B cell (primary cell): ENCODE results near the gene MRPL10. TPM values are rescaled to one million over a fixed set of nuclear protein-coding genes. Genes with fewer than 3 reads are reported as not detected.

Experiments used
- ATAC-seq: fragments of 200-7000 bp; cut with Tn5 transposase; one replicate; pipeline ENCODE4 v1.10.0; 2021; ENCODE audit warnings: low read depth, mild to moderate bottlenecking, moderate number of reproducible peaks, moderate library complexity
- CTCF ChIA-PET: fragments of 350-600 bp; sonication (Branson Sonifier 250); formaldehyde crosslinking; loops from one replicate; lab custom pipeline; 2021; ENCODE audit warnings: antibody characterized with exemption, inconsistent platforms; lab: Charles Lee
- POLR2A ChIA-PET: fragments of 350-600 bp; sonication (Branson Sonifier 250); formaldehyde crosslinking; loops from one replicate; lab custom pipeline; 2021; ENCODE audit warnings: antibody characterized with exemption; lab: Charles Lee
- DNase-seq: peaks from one replicate; pipeline ENCODE4 v3.0.0; 2013
- H2AFZ ChIP-seq: 2 replicates; pipeline ENCODE4 v1.6.1; 2012; ENCODE audit warnings: mild to moderate bottlenecking, low read depth, low read length; ENCODE audit not compliant: insufficient read depth, poor library complexity, severe bottlenecking
- H3K27ac ChIP-seq, 2 donors: 1 replicate in 1 of 2; 2 replicates in 1 of 2; pipeline ENCODE4 v1.5.1; 2012 to 2013; ENCODE audit warnings: low read length in 2 of 2, mild to moderate bottlenecking in 2 of 2, moderate library complexity in 1 of 2
- H3K27me3 ChIP-seq, 4 experiments: fragments of 200-600 bp in 1 of 4; sonication (generic) in 1 of 4; replicated peaks in 1 of 4; 1 replicate in 2 of 4; 2 replicates in 2 of 4; pipeline versions ENCODE4 v1.6.1 to v1.7.0; 2013 to 2016; ENCODE audit warnings: low read length in 3 of 4, mild to moderate bottlenecking in 2 of 4, mixed read lengths in 1 of 4, moderate library complexity in 1 of 4; ENCODE audit not compliant: insufficient read depth in 4 of 4, control insufficient read depth in 3 of 4; ENCODE audit errors: control extremely low read depth in 1 of 4
- H3K36me3 ChIP-seq, 2 experiments: replicated peaks in 1 of 2; 1 replicate in 1 of 2; 2 replicates in 1 of 2; pipeline versions ENCODE4 v1.6.1 to v1.7.1; 2013; ENCODE audit warnings: low read length in 1 of 2; ENCODE audit not compliant: insufficient read depth in 2 of 2, control insufficient read depth in 1 of 2; ENCODE audit errors: control extremely low read depth in 1 of 2, extremely low read depth in 1 of 2
- H3K4me1 ChIP-seq, 2 donors: fragments of 200-600 bp in 1 of 2; sonication (generic) in 1 of 2; 1 replicate in 1 of 2; 2 replicates in 1 of 2; pipeline versions ENCODE4 v1.5.1 to v1.6.1; 2013 to 2017; ENCODE audit warnings: low read length in 2 of 2; ENCODE audit not compliant: control insufficient read depth in 2 of 2, insufficient read depth in 2 of 2
- H3K4me2 ChIP-seq: replicated peaks from 2 replicates; pipeline ENCODE3; 2012; ENCODE audit warnings: mild to moderate bottlenecking, low read depth, low read length; ENCODE audit not compliant: poor library complexity, severe bottlenecking
- H3K4me3 ChIP-seq, 5 experiments: fragments of 200-600 bp in 1 of 5; sonication (generic) in 1 of 5; 1 replicate in 3 of 5; 2 replicates in 2 of 5; pipeline versions ENCODE4 v1.5.1 to v1.7.0; 2011 to 2016; ENCODE audit warnings: low read length in 4 of 5, mild to moderate bottlenecking in 4 of 5, low read depth in 2 of 5, control low read depth in 1 of 5, moderate library complexity in 1 of 5; ENCODE audit not compliant: insufficient read depth in 1 of 5; ENCODE audit errors: control extremely low read depth in 1 of 5, extremely low read depth in 1 of 5
- H3K79me2 ChIP-seq: fragments of 200-600 bp; sonication (generic); one replicate; pipeline ENCODE4 v1.6.0; 2016; ENCODE audit warnings: low read length; ENCODE audit not compliant: control insufficient read depth, insufficient read depth
- H3K9ac ChIP-seq: fragments of 200-600 bp; sonication (generic); 2 replicates; pipeline ENCODE4 v1.6.1; 2017; ENCODE audit warnings: mild to moderate bottlenecking, low read length, moderate library complexity
- H3K9me3 ChIP-seq, 3 donors: one replicate each; pipeline versions ENCODE4 v1.6.1 to v1.7.1; 2013; ENCODE audit warnings: low read length in 2 of 3; ENCODE audit not compliant: control insufficient read depth in 2 of 3, insufficient read depth in 1 of 3; ENCODE audit errors: control extremely low read depth in 1 of 3
- H4K20me1 ChIP-seq: 2 replicates; pipeline ENCODE4 v1.6.0; 2012; ENCODE audit warnings: mild to moderate bottlenecking, low read length; ENCODE audit not compliant: insufficient read depth, control insufficient read depth, poor library complexity, severe bottlenecking
- H3K27ac Mint-ChIP-seq: one replicate; pipeline ENCODE4 v1.8.0; 2021; ENCODE audit warnings: mixed read lengths
- H3K27me3 Mint-ChIP-seq: one replicate; pipeline ENCODE4 v1.8.0; 2021; ENCODE audit warnings: mixed read lengths
- H3K4me1 Mint-ChIP-seq: one replicate; pipeline ENCODE4 v1.8.0; 2021; ENCODE audit warnings: mixed read lengths
- H3K4me3 Mint-ChIP-seq: one replicate; pipeline ENCODE4 v1.8.0; 2021; ENCODE audit warnings: mixed read lengths
- H3K9me3 Mint-ChIP-seq: one replicate; pipeline ENCODE4 v1.8.0; 2022; ENCODE audit warnings: mixed read lengths; ENCODE audit not compliant: insufficient read depth
- CTCF ChIP-seq: fragments of 200-600 bp; IDR thresholded peaks from one replicate; pipeline ENCODE4 v1.8.0; 2022; ENCODE audit warnings: antibody characterized with exemption, mild to moderate bottlenecking
- EZH2 ChIP-seq: IDR thresholded peaks from 2 replicates; pipeline ENCODE4 v1.6.1; 2012; ENCODE audit warnings: borderline replicate concordance, low read depth, mild to moderate bottlenecking, moderate library complexity, low read length; ENCODE audit not compliant: insufficient read depth, poor library complexity, severe bottlenecking
- WGBS: methylation state at CpG from one replicate; pipeline ENCODE4 v1.1.5; 2013; ENCODE audit warnings: missing lambda C conversion rate; ENCODE audit not compliant: insufficient coverage; 5-methylcytosine and 5-hydroxymethylcytosine counted together
- intact Hi-C: fragments of 100-400 bp; cut with micrococcal nuclease; formaldehyde crosslinking; loops from one replicate; pipeline ENCODE4 v1.10.0; 2022
- polyA plus RNA-seq: library from polyadenylated mRNA; depleted of rRNA; stranded (reverse); fragments of >200 nt; gene quantifications from 2 replicates; pipeline ENCODE4 v1.2.3, GENCODE V29; 2012
- total RNA-seq, 2 donors: library from RNA; stranded (reverse); fragments of 120-200 nt in 1 of 2; gene quantifications; 1 replicate in 1 of 2; 2 replicates in 1 of 2; pipeline versions ENCODE4 v1.2.3 to v1.2.4, GENCODE V29; 2013 to 2022

The MRPL10 gene
- total and polyA plus RNA-seq, 2 donors (not counting 1 experiment from before 2014, with no cell fraction given): 34.8 to 39.4 TPM

- no peaks in the 10 kb centered on the region for H3K36me3 ChIP-seq
- POLR2A ChIA-PET: interaction anchor here (0.6 kb wide), 1 partner anchor 194 kb away, joined by 4 read pairs; no protein-coding TSS in a partner anchor
- no CpG with 5 or more reads among the region's 4 CpGs for WGBS
- H2AFZ ChIP-seq: no peak overlapping the region
- peaks cover 0 to 64% (median 44%) of the 10 kb centered on the region in 4 experiments for H3K27me3 ChIP-seq
- Mint-ChIP-seq H3K4me1 (peaks cover 25% of the 10 kb centered on the region), H3K9me3 (no peaks in the 10 kb centered on the region), H3K27ac (no peak overlapping the region), H3K27me3 (peaks cover 51% of the 10 kb centered on the region), H3K4me3 (no peak overlapping the region)
- H3K4me3 ChIP-seq: no peak overlapping the region
- H3K27ac ChIP-seq: no peak overlapping the region
- H3K9ac ChIP-seq: no peak overlapping the region
- intact Hi-C loops: no loop called here
- TF ChIP-seq EZH2: no peak
- no peak for TF ChIP-seq CTCF
- ATAC-seq: no peak
- H3K4me1 ChIP-seq: peaks cover 30 to 34% of the 10 kb centered on the region in 2 donors
- H3K9me3 ChIP-seq: peaks cover 0 to 9% (median 0%) of the 10 kb centered on the region in 3 donors
- CTCF ChIA-PET: interaction anchor here (1.4 to 19.9 kb wide), 2 partner anchors 13 to 44 kb away, joined by 4 to 436 read pairs; partner anchors contain the start of gene SP2
- DNase-seq: peak; percentile 9
- H3K4me2 ChIP-seq: no peak overlapping the region
- no peaks in the 10 kb centered on the region for H4K20me1 ChIP-seq
- peaks cover 10% of the 10 kb centered on the region for H3K79me2 ChIP-seq
Observed at GRCh38 chr17:47844814-47845715, 13.7 kb upstream of the MRPL10 start.

GRCh38 chr17:47844227-47844626, 12.9 kb upstream of the MRPL10 start:
- Histone ChIP-seq H3K36me3 (no peaks in the 10 kb centered on the region), H3K27me3 (peaks cover 0 to 56% (median 36%) of the 10 kb centered on the region in 4 experiments), H4K20me1 (no peaks in the 10 kb centered on the region), H3K79me2 (peaks cover 11% of the 10 kb centered on the region), H3K4me1 (peaks cover 30 to 32% of the 10 kb centered on the region in 2 donors), H2AFZ (no peak overlapping the region), H3K4me3 (no peak overlapping the region), H3K4me2 (no peak overlapping the region), H3K9me3 (peaks cover 0 to 9% (median 0%) of the 10 kb centered on the region in 3 donors), H3K9ac (no peak overlapping the region), H3K27ac (no peak overlapping the region)
- WGBS: 100% methylated on average over 2 of the region's 5 CpGs
- no peaks in the 10 kb centered on the region for H3K9me3 Mint-ChIP-seq
- TF ChIP-seq EZH2: no peak
- TF ChIP-seq CTCF: no peak
- H3K27me3 Mint-ChIP-seq: peaks cover 45% of the 10 kb centered on the region
- H3K4me1 Mint-ChIP-seq: peaks cover 30% of the 10 kb centered on the region
- POLR2A ChIA-PET: interaction anchor here (0.6 kb wide), 1 partner anchor 193 kb away, joined by 4 read pairs; no protein-coding TSS in a partner anchor
- ATAC-seq (no peak), DNase-seq (no peak)
- CTCF ChIA-PET: interaction anchor here (2.2 to 19.9 kb wide), 2 partner anchors 11 to 44 kb away, joined by 12 to 436 read pairs; partner anchors contain the start of gene SP2
- intact Hi-C loops: no loop called here
- no peak overlapping the region for H3K27ac Mint-ChIP-seq
- H3K4me3 Mint-ChIP-seq: no peak overlapping the region
